Hematopoietic multipotent progenitor cell treated with erythropoietin and hydrocortisone succinate and interleukin-3 and kit ligand, for 6 days (in vitro differentiated cells): ENCODE data around the gene NR5A2.

Experiments used
- DNase-seq: peaks from one replicate; pipeline ENCODE4 v3.0.0-alpha.2; 2015

The NR5A2 gene

DNA sequence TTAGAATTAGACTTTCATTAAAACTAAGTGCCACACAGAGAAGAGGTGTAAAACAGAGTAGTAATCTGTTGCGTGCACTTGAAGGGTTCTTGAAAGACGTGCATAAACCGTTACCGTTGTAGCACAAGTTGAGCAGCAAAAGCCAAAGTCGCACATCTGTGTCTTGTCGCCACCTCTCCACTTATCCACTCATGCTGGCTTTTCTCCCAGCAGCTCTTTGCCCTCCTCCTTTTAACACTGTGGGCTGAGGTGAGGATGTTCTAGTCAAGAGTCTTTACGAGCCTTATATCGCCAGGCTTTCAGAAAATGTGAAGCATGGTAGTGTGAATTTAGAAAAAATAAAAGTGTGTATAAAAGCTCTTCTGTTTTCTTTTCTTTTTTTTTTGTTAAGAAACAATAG lies 48.0 kb downstream of the NR5A2 start:
- no peak for DNase-seq

- no peak for DNase-seq
Observed at GRCh38 chr1:200075938-200076546, 48.5 kb downstream of the NR5A2 start.

DNA sequence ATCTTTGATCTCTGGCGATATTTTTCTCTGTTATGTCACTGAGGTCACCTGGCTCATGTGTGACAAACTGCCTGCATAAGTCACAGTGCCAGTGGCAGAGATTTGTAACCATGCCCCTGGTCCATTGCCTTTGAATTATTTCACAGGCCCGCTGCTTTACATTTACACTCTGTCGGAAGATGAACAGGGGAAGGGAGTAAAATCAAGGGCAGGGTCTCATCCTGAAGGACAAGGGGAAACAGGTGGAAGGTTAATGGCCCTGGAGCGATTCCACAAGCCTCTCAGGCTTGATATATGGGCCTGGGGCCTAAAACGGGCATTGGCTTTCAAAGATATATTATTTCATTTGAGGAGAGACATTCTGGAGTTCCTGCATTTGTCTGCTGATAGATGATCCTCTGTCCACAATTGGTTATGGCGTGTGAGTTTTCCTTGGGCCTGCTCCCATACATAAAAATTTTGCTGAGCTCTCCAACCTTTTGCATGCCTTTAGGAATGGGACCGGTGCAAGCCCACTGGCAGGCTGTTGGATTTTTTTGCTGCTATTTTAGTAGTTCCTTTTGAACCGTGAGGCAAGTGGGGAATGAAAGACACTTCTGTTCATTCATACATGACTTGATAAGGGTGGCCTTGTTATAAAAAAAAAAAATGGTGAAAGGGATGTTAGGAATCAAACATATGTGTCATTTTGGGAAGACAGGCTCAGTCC lies 51.9 kb downstream of the NR5A2 start:
- no peak for DNase-seq

- DNase-seq: no peak
Observed at GRCh38 chr1:200081151-200081968, 53.9 kb downstream of the NR5A2 start.

GRCh38 chr1:200081969-200082245 lies 54.4 kb downstream of the NR5A2 start:
- no peak for DNase-seq

DNA sequence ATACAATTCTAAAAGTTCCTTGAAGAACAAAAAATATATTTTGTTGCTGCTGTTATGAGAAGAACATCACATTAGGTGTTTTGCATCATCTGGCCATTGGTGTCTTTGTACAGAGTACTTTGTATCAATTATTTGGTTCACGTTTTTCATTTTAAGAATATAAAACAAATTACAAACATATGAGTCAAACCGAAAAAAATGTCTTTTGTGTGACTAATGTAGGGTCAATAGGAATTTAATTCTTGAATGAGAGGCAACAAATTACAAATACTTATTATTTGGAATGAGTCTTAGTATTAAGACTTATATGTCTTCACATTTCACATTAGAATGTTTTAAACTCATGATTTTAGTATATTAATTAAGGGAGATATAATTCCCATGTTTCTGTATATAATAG lies 54.8 kb downstream of the NR5A2 start:
- no peak for DNase-seq

DNA sequence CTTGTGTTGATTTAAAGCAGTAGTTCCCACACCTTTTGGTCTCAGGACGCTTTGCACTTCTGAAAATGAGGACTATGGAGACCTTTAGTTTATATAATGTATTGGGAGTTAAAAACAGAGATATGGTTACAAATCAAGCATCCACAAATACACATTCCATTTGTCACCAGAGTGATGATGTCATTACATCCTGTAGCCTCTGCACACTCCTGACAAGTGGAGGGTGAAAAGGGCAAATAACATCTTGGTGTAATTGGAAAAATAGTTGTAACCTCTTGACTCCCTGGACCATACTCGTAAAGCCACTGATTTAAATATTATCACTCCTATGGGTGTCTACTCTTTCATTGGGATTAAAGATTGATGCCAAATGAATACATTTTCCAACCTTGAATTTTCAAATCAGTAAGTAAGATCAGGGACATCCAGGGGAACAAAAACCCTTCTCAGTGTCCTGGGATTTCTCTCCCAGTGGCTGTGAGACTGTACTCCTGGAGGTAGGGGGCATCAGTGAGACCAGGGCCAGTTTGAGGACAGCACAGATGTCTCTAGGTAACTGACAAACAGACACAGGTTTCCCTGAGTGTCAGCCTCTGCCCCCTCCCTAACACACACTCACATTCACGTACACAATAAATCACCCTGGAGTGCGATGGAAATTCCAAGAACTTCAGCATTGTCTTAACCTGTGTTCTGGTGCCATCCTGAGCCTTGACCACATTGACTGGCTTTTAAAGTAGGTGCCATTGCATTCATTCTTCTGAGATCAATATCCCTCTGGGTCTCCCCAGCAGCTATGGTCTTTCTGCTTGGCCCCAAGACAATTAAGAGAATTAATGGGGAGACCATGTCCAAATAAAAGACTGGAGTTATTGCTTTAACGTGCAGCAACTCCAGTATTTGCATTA lies 63.0 kb downstream of the NR5A2 start:
- peak; percentile 18 for DNase-seq

DNA sequence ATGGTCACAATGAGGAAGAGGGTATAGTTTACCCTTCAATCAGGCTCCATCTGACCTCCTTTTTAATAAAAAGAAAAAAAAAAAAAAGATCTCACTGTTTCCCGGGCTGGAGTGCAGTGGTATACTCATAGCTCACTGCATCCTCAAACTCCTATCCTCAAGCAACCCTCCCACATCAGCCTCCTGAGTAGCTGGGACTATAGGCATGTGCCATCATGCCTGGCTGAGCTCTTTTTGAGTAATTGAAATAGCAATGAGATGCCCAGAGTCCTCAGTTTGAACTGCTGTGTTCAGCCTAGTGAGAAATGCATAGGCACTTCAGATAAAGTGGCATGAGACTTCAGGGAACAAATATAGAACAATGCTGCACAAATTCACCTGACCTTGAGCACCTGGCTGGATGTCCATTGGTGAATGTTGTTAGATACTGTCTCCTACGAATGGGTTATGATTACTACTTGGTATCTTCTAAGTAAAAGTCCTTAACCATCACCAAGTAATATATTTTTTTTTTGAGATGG lies 67.6 kb downstream of the NR5A2 start:
- no peak for DNase-seq

- DNase-seq: no peak
Observed at GRCh38 chr1:200096774-200097173, 69.3 kb downstream of the NR5A2 start.

- DNase-seq: no peak
Observed at GRCh38 chr1:200099040-200099439, 71.5 kb downstream of the NR5A2 start.

GRCh38 chr1:200103966-200104583 lies 76.6 kb downstream of the NR5A2 start:
- no peak for DNase-seq

DNA sequence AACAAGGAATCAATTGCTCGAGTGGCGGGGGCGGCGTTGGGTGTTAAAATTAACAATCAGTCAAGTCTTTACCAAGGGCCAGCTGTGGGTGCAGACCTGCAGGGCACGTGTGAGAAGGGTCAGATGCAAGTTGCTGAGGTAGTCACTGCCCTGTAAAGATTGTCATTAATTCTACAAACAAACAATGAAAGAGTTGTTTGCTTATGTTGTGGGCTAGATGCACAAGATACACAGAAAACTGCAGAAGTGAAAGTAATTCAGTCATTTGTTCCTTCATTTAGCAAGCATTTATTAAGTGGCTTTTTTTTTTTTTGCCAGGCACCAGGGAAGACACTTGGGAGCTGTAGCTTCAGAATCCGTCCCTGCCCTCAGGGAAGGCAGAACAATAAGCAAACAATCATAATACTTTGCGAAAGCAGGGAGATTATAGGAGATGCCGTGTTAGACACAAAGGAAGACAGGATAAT lies 79.5 kb downstream of the NR5A2 start:
- no peak for DNase-seq

DNA sequence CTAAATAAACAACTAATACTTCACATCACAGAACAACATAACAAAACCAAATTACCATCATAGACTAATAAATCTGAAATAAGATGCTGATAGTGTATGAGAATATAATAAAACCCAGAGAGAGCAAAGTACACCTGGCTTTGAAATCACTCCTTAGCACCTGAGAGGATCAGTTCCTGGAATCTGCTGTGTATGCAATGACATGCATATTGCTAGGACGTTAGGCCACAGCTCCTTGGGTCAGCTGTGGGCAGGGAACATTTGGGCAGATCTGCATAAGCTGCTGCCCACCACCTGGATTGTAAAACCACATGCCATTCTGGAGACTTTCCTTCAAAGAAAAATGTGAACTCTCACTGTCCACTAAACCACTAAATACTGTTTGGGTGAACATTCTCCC lies 81.1 kb downstream of the NR5A2 start:
- DNase-seq: no peak

DNA sequence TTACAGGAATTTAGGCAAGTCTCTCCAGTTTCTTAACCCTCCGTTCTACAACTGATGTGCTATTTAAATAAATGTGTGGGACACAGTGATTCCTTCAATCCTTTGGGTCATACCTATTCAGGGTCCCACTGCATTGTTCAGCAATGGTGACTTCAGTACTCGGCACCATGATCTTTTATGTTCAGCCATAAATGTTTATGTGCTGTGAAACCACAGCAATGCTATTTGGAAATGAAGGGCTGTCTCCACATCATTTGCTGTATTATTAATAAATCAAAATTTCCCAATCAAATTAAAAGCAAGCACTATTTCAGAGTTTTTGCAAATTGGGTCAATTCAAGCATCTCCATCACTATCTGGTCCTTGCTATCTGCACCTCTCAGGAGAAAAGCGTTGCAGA lies 84.8 kb downstream of the NR5A2 start:
- no peak for DNase-seq

- no peak for DNase-seq
Observed at GRCh38 chr1:200115532-200115931, 88.0 kb downstream of the NR5A2 start.

GRCh38 chr1:200116324-200116723 lies 88.8 kb downstream of the NR5A2 start:
- no peak for DNase-seq

DNA sequence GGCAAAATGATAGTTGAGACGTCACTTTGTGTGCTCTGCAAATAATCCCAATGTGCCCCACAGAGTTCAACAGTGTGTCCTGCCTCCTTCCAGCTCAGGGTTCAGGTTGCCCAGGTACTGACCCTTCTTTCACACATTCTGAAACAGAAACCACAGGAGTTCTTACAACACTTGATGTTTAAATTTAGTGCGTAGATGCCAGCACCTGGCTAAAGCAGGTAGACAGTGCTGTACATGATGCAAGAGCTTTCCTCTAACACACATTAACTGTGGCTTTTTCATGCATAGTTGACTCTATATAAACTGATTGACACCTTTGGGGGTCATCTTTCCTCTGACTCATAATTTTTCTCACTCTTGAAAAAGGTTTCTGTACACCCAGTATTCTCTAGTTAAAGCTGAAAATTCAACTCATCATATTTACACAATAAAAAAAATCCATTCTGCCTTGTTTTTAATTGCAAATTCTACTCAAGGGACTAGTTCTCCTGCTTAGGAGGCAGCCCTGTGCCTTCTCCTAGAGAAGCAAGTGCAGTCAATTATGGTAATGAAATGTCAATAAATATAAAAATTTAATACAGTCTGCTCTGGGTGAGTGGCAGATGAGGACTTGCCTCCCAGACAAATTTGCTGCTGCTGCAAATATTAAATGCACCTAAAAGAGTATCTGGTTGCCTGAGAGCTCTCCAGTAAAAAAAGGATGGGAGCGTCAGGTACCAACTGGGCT lies 91.4 kb downstream of the NR5A2 start:
- DNase-seq: no peak

DNA sequence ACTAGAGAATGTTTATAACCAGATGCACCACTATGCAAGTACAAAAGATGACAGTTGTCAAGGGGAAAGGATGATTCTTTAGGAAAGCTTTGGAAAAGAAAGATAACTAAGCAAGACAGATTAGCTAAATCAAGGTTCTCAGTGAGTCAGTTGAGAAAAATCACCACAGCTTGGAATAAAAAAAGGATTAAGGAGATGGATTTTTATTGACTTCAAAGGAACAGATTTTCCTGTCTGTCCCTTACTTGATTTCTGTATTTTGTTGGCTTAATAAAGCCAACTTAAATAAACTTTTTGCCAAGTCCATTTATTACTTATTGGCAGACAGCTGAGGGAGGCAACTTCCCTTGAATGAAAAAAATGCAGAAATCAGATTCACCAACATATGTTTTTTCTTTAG lies 93.9 kb downstream of the NR5A2 start:
- DNase-seq: no peak

- DNase-seq: no peak
Observed at GRCh38 chr1:200124309-200124708, 96.8 kb downstream of the NR5A2 start.

DNA sequence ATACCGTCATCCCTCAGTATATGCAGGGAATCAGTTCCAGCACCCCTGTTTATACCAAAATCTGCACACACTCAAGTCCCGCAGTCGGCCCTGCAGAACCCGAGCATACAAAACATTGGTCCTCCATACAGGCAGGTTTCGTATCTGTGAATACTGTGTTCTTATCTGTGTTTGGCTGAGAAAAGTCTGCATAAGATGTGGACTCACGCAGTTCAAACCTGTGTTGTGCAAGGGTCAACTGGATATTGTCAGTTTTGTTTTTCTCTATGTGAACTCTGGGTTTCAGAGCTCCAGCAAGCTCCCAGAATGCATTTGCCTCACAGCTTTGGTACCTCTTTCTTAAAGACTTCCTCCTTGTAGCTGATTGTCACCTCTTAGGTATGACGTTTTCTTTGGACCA lies 100.6 kb downstream of the NR5A2 start:
- no peak for DNase-seq
